Measurements from ENCODE around the gene STEEP1.

GRCh38 chrX:119552508-119552907 lies 12.7 kb downstream of the STEEP1 start:
- TF ChIP-seq, protein P1, sequence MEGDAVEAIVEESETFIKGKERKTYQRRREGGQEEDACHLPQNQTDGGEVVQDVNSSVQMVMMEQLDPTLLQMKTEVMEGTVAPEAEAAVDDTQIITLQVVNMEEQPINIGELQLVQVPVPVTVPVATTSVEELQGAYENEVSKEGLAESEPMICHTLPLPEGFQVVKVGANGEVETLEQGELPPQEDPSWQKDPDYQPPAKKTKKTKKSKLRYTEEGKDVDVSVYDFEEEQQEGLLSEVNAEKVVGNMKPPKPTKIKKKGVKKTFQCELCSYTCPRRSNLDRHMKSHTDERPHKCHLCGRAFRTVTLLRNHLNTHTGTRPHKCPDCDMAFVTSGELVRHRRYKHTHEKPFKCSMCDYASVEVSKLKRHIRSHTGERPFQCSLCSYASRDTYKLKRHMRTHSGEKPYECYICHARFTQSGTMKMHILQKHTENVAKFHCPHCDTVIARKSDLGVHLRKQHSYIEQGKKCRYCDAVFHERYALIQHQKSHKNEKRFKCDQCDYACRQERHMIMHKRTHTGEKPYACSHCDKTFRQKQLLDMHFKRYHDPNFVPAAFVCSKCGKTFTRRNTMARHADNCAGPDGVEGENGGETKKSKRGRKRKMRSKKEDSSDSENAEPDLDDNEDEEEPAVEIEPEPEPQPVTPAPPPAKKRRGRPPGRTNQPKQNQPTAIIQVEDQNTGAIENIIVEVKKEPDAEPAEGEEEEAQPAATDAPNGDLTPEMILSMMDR (conservative IDR thresholded peaks at IDR 0.05; ENCODE audit: low read depth, low read length): no peak
- no peak for TF ChIP-seq EZH2 (IDR thresholded peaks at IDR 0.05; ENCODE audit: borderline replicate concordance, low read depth, low read length, poor library complexity, severe bottlenecking)
